ENCODE measurements around the gene ITPK1.

The ITPK1 gene

DNA sequence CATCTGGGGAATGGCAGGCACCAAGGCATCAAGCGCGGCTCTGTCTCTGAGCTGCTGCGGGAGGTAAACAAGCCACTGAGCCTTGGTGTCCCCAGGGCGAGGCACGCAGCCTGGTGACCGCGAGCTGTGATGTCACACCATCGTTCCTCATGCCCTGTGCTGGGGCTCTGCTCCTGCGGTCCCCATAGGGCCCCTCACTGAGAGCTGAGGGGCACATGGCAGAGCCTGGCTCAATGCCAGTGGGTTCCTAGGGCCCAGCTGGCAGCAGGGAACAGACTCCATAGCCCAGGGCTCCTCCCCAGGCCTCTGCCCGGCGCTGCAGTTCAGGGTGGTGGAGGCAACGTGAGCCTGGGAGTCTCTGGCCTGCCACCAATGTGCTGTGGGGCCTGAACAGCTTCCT, 170.2 kb downstream of the ITPK1 start:
- FAIRE-seq (no peak), DNase-seq (ENCODE audit: insufficient read length, low spot score) (no peak)

DNA sequence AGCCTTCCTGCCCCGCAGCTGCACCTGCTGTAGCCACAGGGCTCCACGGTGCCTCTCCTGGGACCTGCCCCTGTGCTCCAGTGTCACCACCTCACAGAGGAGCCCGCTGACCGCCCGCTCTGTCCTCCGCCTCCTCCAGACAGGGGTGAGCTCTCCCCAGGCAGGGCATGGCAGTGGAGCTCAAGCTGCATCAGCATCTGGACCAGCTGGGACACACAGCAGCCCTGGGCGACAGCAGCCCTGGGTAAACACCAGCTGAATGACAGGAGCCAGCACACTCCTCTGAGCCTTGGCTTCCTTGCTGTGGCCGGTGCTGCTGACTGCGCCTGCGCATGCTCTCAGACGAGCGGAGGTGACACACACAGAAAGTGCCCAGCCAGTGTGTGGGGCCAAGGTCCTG, 170.7 kb downstream of the ITPK1 start:
- FAIRE-seq (no peak), DNase-seq (ENCODE audit: insufficient read length, low spot score) (no peak)

DNA sequence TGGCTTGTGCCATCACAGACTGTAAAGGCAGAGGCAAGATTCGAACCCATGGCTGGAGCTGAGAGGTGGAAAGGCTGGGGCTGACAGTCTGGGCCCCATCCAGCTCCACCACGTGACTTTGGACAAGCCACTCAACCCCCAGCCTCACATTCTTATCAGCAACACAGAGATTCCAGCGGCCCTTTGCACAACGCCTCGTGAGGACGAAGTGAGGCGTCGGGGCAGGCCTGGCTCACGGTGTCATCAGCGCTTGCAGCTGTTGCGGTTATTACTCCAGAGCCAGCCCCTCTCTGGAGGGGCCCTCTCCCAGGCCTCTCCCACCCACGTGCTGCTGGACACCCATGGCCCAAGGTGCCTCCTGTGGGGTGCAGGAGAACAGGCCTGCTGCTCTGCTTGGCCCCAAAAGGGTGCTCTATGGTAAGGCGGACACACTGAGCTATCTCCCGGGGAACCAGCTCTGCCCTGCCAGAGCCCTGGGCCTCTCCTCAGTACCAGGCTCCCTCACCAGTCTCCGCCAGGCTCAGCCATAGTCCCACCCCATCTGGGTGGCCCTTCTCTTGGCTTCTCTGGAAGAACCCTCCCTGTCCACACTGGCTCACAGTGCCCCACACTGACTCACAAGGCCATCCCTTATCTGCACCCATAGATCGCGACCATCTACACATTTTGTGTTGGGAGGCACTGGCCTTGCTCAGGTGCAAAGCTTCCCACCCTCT, 171.7 kb downstream of the ITPK1 start:
- FAIRE-seq (no peak), DNase-seq (ENCODE audit: insufficient read length, low spot score) (no peak)

DNA sequence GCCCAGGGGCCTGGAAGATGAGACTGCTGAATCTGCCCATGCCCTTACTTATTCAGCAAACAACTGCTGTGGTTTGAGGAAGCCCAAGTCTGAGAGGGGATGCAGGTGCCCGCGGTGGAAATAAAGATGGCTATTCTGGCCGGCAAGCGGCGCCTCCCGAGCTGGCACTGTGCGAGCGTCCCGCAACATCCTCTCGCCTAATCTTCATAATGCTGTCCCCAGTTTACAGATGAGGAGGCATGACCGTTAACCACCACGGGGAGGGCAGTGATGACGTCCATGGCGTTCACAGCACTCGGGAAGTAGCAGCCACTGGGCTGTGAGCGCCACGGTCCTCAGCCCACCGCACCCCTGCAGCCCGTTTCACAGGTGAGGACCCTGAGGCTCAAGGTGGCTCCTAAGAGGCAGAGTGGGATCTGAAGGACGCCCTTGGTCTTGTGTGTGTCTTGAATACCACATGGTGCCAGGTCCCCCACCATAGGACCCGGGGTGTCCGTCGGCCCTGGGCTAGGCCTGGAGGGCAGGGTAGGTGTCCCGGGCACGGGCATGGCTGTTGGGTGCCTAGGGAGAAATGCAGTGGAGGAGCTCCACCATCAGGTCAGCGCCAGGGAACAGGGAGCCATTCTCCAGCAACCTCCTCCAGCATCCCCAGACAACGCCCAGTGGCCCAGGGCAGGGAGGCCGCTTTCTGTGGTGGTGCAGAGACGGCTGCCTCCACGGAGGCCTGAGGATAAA, 172.6 kb downstream of the ITPK1 start:
- no peak for FAIRE-seq
- no peak for DNase-seq (ENCODE audit: insufficient read length, low spot score)

DNA sequence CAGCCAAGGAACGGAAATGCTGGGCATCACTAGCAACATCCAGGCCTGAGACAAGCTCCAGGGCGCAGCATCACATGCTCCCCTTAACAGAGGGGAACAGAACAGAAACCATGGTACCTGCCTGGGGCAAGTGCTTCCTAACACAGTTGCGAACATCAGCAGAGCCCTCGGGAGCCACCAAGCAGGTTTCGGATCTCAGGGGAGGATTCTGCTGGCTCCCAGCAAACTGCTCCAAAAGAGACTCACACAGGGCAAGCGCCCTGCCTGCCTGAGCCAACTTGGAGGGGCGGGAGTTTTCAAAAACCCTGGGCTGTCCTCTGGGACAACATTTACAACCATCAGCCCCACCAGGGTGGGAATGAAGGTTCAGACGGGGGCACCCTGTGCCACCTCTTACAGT, 173.1 kb downstream of the ITPK1 start:
- DNase-seq (ENCODE audit: insufficient read length, low spot score) = no peak
- FAIRE-seq = no peak

DNA sequence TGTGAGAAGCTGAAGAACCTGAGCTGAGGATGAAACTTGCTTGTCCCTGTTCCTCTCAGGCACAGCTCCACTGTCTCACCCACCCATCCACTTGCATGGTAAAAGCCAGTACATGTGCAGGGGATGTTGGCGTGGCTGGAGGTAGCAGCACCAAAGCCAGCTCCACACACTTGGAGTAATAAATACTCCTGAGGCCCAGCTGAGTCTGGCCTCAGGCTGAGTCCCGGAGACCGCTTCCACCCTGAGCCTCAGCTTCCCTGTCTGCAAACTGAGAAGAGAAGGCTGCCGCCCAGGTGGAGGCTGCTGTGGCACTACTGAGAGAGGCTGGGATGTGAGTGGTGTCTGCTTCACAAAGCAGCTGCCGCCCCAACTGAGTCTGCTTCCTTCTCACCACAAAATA, 173.6 kb downstream of the ITPK1 start:
- DNase-seq (ENCODE audit: insufficient read length, low spot score) = no peak
- no peak for FAIRE-seq

DNA sequence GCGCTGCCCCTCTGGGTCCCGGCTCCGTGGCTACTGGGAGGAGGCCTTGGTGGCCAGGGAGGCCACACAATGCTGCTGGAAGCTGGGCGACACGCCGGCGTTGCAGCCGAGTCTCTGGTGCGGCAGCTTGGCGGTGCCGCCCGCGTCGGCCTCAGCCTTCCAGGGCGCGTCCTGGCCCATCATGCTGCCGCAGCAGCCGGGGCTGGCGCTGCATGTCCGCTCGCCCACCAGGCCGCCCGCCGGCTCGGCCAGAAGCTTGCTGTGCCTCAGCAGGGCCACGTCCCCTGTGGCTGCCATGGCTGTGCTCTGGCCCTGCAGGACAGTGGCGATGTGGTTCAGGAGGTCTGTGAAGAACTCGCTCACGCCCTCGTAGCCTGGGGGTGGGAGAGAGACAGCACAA, 174.2 kb downstream of the ITPK1 start:
- DNase-seq (ENCODE audit: insufficient read length, low spot score) (no peak), FAIRE-seq (no peak)

DNA sequence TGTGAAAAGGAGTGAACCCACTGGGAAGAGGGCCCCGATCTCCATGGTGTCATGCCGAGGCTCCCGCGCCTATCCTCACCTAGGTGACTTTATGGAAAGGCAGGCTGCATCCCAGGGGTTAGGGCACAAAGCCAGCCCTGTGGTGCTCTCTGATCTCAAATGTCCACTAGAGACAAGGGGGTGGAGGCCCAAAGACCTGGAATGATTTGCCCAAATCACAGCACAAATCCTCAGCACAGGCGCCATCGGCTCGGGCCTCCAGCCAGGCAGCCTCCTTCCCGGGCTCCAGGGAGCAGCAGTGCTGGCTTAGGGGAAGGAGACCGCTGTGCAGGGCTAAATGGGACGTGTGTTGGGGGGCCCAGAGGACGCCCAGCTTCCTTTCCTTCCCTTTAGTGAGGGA, 175.2 kb downstream of the ITPK1 start:
- FAIRE-seq (no peak), DNase-seq (ENCODE audit: insufficient read length, low spot score) (no peak)

DNA sequence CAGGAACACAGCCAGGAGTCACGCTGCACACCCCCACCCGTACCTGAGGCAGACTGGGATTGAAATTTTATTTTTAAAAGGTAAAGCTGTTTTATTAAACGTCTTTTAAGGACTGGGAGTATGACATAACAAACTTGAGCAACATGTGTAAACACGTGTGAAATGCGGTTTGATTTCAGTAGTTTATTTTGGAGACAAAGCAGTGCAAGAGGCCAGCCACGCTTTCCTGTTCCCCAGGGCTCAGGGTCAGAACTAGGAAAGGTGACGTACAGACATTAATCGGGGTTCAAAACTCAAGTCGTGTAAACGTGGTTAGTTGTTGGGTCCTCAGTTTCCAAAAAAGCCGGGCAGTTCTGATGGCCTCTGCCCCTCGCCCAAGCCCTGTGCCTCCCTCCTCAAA, 176.0 kb downstream of the ITPK1 start:
- FAIRE-seq = no peak
- no peak for DNase-seq (ENCODE audit: insufficient read length, low spot score)

DNA sequence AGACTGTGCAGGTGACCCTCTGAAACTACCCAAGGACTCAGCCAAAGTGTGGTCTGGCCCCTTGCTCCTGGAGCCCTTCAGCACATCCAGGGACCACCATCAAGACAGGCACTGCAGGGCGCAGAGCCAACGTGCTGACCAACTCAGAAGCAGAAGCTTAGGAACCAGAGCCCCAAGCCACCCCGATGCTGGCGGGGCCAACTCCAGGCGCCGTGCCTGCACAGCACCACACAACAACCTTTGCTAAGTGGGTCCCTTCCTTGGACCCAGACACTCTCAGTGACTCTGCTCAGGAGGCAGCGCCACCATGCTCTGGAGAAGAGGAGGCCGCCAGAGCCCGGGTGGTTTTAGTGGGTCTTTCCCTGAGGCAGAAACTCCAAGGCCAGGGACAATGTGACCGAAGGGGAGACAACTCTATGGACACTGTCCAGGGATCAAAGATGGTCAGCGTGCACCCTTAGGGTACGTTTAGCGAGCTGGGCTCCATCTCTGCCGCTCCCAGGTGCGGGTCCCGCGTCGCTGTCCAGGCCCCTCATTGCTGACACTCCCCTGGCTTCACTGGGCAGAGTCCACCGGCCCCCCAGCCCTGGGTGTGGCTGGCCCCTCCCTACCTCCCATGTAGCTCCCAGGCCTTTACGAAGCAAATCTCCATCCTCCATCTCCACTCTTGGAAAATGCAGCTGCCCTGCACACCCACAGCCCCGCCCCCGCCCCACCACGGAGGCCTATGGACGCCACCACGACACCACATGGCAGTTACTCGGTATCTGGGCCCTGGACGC, 176.6 kb downstream of the ITPK1 start:
- DNase-seq (ENCODE audit: insufficient read length, low spot score) (no peak), FAIRE-seq (no peak)

DNA sequence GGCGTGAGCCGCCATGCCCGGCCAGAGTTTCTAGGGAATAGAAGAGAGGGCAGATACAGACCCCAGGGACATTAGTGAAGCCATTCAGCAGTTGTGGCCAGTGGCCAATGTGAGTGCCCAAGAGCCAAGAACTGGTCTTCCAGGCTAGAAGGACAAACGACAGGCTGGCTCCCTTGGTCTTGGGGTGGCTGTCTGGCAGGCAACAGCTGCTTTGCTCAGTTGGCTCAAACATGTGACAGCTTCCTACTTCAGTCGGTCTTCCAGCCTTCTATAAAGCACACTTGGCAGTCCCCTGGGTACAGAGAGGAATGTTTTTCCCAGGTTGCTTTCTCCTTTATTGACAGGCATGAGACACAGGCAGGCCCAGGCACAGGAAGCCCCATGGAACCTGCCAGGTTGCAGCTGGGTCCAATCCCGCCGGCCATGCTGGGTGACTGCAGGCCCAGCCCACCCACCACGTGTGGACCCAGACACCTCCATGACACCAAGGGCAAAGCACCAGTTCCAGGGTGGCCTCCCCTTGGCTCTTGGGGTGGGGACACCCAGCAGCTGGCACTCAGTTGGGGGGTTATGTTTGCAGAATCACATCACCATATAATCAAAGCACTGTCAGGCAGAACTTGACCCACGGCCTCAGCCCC, 177.4 kb downstream of the ITPK1 start:
- FAIRE-seq (no peak), DNase-seq (ENCODE audit: insufficient read length, low spot score) (no peak)

DNA sequence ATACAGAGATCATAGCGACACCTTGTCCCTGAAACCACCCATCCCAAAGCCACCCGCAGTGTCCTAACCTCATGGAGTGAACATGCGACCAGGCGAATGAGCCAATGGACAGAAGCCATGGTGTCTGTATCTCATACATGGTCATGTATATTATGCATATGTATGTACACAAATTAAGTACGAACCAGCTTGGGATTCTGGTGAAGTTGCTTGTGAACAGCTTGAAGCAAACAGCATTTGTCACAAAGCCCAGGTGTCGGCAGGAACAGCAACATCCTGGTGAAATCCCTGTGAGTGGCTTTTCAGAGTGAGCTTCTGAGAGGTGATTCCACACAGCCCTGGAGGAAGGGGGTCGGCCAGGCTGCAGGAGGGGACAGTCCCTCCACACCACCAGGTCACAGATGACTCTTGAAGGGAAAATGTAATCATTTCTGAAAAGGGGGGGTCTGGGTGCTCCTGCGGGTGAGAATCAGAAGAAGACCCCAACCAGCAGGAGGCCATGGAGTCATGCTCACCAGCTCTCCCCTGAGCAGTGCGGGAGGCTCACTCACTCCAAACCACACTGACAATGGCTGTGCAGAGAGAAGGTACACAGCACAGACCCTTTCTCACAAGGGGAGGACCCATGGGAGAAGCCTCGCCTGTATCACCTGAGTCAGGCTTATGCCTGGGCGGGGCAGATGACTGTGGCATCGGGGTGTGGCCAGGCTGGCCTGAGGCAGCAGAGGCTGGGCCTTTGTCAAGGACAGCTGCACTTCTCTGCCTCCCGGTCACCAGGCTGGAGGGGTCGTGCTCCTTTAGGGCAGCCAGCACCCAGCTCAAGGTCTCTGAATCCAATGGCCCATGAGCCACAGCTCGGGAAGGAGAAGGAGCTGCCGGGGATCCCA, 178.4 kb downstream of the ITPK1 start:
- no peak for DNase-seq (ENCODE audit: insufficient read length, low spot score)
- no peak for FAIRE-seq

DNA sequence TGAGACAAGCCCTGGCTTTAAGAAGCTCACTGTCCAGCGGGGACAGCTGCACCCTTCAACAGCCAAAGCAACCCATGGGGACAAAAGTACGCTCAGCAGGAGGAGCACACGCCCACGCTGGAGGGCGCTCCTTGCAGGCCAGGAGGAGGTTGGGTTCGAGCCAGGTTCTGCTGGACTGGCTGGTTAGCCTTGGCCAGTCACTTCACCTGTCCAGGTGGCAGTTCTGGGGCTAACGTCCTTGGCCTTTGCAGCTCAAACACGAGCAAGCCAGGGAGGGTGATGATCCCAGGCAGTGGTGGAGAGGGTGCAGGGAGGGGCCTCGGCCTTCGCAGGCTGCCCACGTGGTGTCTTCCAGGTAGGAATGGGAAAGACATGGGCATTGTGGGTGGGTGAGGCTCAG, 179.6 kb downstream of the ITPK1 start:
- FAIRE-seq (no peak), DNase-seq (ENCODE audit: insufficient read length, low spot score) (no peak)

DNA sequence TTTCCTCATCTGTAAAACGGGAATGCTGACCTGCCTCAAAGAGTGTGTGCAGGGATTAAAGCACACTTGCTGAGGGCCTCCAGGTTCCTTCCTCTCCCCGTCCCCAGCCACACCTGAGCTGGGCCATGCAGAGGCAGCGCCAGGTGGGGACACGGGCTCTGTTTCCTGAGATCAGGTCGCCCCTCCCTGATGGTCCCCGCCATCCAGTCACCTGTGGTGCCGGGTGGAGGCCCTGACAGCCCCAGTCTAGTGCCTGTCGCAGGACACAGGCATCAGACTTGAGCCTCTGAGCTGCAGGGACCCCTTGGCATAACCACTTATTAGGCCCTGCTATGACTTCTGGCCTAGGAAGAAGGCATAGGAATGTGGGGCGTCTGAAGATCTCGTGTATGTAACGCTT, 180.3 kb downstream of the ITPK1 start:
- FAIRE-seq (no peak), DNase-seq (ENCODE audit: insufficient read length, low spot score) (no peak)

DNA sequence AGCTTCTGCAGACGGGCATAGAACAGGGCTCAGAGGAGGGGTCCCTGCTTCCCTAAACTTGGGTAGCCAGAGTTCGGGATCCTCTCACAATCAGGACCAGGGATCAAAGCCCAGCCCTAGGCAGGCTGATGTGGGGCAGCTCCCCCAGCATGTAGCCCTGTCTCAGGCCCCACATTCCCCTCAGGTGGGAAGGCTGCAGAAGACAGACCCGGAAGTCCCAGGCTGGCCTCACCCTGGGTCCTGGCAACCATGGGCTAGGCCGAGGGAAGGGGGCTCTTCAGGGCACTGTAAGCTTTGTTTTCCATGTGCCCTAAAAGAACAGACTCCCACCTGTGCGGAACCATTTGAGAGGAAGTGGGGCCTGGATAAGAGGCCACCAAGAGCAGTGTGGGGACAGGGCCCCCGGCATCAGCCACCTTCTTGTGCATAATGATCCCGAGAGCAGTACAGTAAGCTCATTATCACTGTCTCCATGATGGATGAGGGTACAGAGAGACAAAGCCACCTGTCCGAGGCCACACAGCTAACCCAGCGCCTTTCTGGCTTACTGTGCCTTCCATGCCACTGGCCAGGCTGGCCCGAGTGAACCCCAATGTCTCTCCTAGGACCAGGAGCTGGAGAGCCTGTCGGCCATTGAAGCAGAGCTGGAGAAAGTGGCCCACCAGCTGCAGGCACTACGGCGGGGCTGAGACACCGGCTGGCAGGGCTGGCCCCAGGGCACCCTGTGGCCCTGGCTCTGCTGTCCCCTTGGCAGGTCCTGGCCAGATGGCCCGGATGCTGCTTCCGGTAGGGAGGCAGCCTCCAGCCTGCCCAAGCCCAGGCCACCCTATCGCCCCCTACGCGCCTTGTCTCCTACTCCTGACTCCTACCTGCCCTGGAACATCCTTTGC, 181.3 kb downstream of the ITPK1 start:
- DNase-seq (ENCODE audit: insufficient read length, low spot score) (no peak), FAIRE-seq (no peak)

DNA sequence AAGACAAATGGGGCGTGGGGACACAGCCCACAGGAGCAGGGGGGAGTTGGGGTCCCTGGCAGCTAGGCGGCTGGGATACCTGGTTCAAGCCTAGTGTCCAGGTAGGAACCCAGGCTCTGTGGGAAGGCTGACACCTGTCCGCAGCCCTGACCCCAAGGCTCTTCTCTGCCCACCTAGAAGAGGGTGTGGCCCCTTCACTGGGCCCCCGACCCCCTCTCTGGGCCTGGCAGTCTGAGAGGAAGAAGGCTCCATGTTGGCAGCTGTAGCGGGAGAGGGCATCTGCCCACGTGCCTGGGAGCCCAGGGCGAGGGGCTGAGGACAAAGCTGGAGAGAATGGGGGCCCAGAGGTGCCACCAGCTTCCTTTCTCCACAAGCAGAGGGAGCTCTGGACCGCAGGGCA, 182.2 kb downstream of the ITPK1 start:
- no peak for FAIRE-seq
- DNase-seq (ENCODE audit: insufficient read length, low spot score) = no peak

DNA sequence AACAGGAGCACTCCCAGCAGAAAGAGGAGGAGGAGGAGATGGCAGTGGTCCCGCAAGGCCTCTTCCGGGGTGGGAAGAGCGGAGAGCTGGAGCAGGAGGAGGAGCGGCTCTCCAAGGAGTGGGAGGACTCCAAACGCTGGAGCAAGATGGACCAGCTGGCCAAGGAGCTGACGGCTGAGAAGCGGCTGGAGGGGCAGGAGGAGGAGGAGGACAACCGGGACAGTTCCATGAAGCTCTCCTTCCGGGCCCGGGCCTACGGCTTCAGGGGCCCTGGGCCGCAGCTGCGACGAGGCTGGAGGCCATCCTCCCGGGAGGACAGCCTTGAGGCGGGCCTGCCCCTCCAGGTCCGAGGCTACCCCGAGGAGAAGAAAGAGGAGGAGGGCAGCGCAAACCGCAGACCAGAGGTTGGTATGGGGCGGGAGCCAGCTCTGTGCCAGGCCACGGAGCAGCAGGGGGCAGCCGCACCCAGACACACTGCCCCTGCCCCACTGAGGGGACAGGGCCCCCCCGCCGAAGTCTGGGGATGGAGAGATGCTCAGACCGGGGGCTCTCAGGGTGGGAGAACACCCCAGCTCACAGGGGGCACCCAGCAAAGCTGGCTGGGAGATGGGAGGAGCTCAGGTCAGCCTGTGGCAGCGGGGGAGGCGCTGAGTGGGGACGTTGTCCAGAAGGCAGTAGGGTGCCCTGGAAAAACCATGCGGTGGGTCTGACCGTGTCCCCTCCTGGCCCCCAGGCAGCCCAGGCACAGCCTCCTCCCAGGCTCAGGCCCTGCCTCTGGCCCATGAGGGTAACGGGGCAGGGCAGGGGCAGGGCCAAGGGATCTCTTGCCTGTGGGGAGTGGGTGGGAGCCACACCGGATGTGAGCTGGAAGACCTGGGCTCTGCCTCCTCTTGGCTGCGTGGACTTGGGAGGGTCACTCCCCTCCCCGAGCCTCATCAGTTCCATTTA, 183.0 kb downstream of the ITPK1 start:
- FAIRE-seq = no peak
- no peak for DNase-seq (ENCODE audit: insufficient read length, low spot score)
